A673 (cell line): ENCODE results near the gene CNIH2.

Source experiments
- EZH2 ChIP-seq: fragments of 200-600 bp; sonication (generic); IDR thresholded peaks from 2 replicates; pipeline ENCODE4 v1.6.1; 2017; ENCODE audit warnings: borderline replicate concordance, low read depth, mild to moderate bottlenecking, mixed read lengths, antibody characterized with exemption, low read length; ENCODE audit not compliant: poor library complexity, severe bottlenecking
- TF ChIP-seq, protein P1 (sequence below): fragments of 300-800, 200-600 bp; sonication (generic); conservative IDR thresholded peaks from 2 replicates; pipeline ENCODE4 v1.5.1; 2017; ENCODE audit warnings: low read depth, mild to moderate bottlenecking, antibody characterized with exemption, low read length, moderate library complexity, mixed read lengths

DNA sequence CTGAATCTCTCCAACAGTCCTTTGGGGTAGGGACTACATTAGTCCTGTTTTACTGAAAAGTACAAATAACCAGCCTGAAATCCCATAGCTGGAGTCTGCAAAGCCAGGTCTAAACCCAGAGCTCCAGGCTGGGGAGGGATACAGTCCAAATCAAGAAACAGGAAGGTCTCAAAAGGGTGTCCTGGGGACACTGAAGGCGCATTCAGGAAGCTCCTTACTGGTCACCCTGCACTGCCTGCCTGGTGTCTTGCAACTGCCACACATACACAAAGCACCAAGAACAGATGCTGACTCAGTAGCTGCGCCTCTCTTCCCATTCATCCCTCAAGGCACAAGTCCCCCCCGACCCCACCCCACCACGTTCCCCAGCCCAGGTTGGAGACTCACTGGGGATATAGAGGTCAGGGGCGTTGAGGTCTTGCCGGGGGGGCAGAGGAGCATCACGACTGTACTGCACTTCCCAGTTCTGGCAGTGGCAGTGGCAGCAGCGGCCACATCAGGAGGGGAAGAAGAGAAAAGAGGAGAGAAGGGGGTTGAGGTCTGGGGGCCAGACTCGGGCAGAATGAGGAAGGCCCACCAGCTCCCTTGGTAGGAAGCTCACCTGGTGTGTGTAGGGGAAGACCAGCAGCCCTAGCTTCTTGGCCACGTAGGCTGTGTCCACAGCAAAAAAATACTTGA, 9.4 kb downstream of the CNIH2 start:
- TF ChIP-seq, protein P1, sequence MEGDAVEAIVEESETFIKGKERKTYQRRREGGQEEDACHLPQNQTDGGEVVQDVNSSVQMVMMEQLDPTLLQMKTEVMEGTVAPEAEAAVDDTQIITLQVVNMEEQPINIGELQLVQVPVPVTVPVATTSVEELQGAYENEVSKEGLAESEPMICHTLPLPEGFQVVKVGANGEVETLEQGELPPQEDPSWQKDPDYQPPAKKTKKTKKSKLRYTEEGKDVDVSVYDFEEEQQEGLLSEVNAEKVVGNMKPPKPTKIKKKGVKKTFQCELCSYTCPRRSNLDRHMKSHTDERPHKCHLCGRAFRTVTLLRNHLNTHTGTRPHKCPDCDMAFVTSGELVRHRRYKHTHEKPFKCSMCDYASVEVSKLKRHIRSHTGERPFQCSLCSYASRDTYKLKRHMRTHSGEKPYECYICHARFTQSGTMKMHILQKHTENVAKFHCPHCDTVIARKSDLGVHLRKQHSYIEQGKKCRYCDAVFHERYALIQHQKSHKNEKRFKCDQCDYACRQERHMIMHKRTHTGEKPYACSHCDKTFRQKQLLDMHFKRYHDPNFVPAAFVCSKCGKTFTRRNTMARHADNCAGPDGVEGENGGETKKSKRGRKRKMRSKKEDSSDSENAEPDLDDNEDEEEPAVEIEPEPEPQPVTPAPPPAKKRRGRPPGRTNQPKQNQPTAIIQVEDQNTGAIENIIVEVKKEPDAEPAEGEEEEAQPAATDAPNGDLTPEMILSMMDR = no peak
- TF ChIP-seq EZH2 = no peak
